ENCODE data around the gene PRSS22. TPM values are rescaled to one million over a fixed set of nuclear protein-coding genes. Genes with fewer than 3 reads are reported as not detected.

PRSS22 gene
- total RNA-seq, 2 experiments from 2014 or later = not detected

DNA sequence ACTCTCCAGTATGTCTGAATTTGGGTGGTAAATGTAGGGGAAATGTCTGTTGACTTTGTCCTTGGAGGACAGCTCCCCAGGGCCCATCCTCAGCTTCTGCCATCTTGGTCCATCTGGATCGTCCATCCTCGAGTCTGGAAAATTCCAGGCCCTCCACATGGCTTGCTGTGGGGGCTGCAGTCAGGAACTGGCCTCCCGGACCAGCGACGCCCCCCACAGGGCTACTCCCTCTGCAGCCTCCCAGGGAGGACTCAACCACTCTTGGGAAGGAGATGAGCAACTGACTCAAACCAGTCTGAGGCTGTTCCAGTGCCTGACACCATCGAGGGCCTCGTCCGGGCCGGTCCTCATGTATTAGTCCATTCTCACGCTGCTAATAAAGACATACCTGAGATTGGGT, 33.3 kb downstream of the PRSS22 start:
- ATAC-seq (no peak), DNase-seq (no peak)
- ChIA-PET CTCF (interaction anchor here (1.3 kb wide), 1 partner anchor 43 kb away, joined by 6 read pairs; no protein-coding TSS in a partner anchor), POLR2A (no interaction called here)
- Mint-ChIP-seq H3K4me3 (no peak overlapping the region), H3K9me3 (ENCODE audit: insufficient read depth) (no peaks in the 10 kb centered on the region), H3K27me3 (ENCODE audit: low read depth) (no peaks in the 10 kb centered on the region), H3K27ac (no peak overlapping the region), H3K4me1 (ENCODE audit: low read depth) (no peaks in the 10 kb centered on the region), H3K36me3 (ENCODE audit: low read depth) (no peaks in the 10 kb centered on the region)

DNA sequence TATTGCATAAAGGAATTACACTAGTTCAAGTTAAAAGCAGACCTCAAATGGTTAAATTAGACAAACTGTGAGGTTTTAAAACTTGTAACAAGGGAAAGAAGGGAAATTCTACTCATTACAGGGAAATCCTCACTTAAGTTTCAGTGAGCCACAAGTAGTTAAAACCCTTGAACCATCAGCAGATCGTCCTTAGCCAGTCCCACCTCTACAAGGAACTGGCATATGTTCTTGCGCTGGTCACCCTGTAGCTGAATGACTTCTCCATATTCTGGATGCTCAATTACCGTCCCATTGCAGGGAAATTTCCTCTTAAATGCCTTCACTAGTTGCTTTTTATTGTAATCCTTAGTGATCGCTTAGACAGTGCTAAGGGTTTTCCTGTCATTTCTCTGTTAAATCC, 35.5 kb downstream of the PRSS22 start:
- no peaks in the 10 kb centered on the region for H3K9me3 Mint-ChIP-seq (ENCODE audit: insufficient read depth)
- no peaks in the 10 kb centered on the region for H3K27me3 Mint-ChIP-seq (ENCODE audit: low read depth)
- H3K36me3 Mint-ChIP-seq (ENCODE audit: low read depth) = no peaks in the 10 kb centered on the region
- DNase-seq = no peak
- CTCF ChIA-PET = interaction anchor here (2.9 kb wide), 1 partner anchor 16 kb away, joined by 13 read pairs; no protein-coding TSS in a partner anchor
- ATAC-seq = no peak
- H3K27ac Mint-ChIP-seq = no peak overlapping the region
- H3K4me1 Mint-ChIP-seq (ENCODE audit: low read depth) = no peaks in the 10 kb centered on the region
- POLR2A ChIA-PET = no interaction called here
- no peak overlapping the region for H3K4me3 Mint-ChIP-seq

DNA sequence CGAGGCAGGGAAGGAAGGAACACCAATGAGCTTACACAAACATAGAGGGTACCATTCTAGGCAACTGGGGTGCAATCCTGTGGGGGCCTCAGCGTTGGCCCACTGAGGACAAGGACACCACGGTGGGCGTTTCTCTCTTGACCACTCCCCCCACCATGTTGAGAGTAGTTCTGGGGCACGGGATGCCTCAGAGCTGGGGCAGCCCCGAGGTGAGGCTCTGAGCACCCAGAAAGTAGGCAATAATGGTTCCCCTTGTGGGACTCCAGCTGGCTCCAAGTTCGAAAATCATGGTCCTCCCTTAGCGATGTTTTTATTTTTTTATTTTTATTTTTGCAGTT, 35.8 kb downstream of the PRSS22 start:
- H3K9me3 Mint-ChIP-seq (ENCODE audit: insufficient read depth) = no peaks in the 10 kb centered on the region
- H3K4me1 Mint-ChIP-seq (ENCODE audit: low read depth) = no peaks in the 10 kb centered on the region
- CTCF ChIA-PET = interaction anchor here (2.9 kb wide), 1 partner anchor 17 kb away, joined by 13 read pairs; no protein-coding TSS in a partner anchor
- H3K27ac Mint-ChIP-seq = no peak overlapping the region
- H3K4me3 Mint-ChIP-seq = no peak overlapping the region
- no peaks in the 10 kb centered on the region for H3K36me3 Mint-ChIP-seq (ENCODE audit: low read depth)
- H3K27me3 Mint-ChIP-seq (ENCODE audit: low read depth) = no peaks in the 10 kb centered on the region
- POLR2A ChIA-PET = no interaction called here
- DNase-seq (no peak), ATAC-seq (no peak)

DNA sequence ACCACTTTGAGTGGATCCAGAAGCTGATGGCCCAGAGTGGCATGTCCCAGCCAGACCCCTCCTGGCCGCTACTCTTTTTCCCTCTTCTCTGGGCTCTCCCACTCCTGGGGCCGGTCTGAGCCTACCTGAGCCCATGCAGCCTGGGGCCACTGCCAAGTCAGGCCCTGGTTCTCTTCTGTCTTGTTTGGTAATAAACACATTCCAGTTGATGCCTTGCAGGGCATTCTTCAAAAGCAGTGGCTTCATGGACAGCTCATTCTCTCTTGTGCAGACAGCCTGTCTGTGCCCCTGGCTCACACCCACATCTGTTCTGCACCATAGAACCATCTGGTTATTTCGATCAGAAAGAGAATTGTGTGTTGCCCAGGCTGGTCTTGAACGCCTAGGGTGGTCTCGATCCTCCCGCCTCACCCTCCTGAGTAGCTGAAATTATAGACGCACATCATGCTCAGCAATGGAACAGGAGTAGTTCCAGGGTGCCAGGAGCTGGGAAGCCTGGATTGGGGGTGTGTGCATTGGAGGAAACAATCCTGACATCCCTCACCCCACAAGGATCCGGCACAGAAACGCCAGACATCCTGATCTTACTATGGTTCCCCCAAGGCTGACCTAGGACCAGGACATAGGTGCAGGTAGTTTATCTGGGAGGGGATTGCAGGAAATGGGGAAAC, 36.3 kb downstream of the PRSS22 start:
- ChIA-PET CTCF (interaction anchor here (1.0 to 2.9 kb wide), 2 partner anchors 17 to 47 kb away, joined by 4 to 13 read pairs; no protein-coding TSS in a partner anchor), POLR2A (no interaction called here)
- no peak overlapping the region for H3K27ac Mint-ChIP-seq

DNA sequence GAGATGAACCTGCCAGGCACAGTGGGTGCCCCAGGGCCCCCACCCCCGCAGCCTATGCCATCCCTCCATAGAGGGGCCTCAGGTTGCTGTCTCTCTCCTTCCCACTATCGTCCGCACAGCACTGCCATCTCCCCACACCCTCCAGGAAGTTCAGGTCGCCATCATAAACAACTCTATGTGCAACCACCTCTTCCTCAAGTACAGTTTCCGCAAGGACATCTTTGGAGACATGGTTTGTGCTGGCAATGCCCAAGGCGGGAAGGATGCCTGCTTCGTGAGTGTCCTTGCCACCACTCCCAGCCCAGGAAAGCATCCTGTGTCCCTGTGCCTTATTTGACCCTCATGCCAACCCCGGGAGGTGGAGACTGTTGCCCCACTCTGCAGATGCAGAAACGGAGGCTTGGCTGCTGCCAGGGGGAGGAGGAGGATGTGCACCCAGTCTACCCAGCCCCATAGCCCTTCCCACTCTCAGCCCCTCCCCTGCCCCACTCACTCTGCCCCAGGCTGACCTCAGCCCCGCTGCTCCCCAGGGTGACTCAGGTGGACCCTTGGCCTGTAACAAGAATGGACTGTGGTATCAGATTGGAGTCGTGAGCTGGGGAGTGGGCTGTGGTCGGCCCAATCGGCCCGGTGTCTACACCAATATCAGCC, 37.0 kb downstream of the PRSS22 start:
- POLR2A ChIA-PET = no interaction called here

More for the DNA sequence above, 36.3 kb downstream of the PRSS22 start:
- ATAC-seq = no peak
- Mint-ChIP-seq H3K36me3 (ENCODE audit: low read depth) (no peaks in the 10 kb centered on the region), H3K9me3 (ENCODE audit: insufficient read depth) (no peaks in the 10 kb centered on the region), H3K4me1 (ENCODE audit: low read depth) (no peaks in the 10 kb centered on the region), H3K4me3 (no peak overlapping the region), H3K27me3 (ENCODE audit: low read depth) (no peaks in the 10 kb centered on the region)
- DNase-seq = no peak

DNA sequence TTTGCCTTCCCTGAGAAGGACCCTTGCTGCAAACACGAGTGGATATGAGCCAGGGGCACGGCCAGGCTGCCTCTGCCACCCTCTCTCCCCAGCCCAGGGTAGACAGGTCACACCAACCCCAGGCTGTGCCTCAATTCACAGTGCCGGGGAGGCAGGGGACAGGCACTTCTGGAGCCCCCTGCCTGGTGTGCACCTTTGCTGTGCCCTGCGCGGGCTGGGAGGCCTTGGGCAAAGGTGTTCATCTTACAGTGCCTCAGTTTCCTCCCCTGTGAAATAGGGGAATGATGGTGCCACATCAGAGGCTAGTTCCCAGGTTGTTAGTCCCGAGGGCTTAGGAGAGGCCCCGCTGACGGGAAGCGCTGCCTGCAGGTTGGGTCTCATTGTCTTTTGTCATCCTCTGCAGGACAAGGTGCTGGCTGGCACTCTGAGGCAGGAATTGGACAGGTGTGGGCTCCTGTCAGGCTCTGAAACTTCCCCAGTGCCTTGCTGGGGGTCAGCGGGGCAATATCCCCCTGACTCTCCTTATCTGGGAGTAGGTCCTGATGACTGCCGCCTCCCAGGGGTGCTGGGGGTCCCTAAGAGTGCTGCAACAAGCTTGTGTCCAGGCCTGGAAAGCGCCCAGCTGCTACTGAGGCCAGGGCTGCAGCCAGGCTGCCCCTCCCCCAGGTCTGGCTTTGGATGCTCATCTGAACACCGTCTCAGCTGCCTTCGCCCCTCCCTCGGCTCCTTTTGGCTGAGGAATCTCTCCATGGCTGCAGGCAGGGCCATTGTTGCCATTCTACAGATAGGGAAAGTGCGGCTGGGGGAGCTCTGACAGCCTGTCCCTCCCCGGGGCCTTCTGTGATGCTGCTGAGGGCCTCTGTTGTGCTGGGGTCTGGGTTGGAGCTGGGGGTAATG, 37.8 kb downstream of the PRSS22 start:
- Mint-ChIP-seq H3K4me1 (ENCODE audit: low read depth) (no peaks in the 10 kb centered on the region), H3K27me3 (ENCODE audit: low read depth) (no peaks in the 10 kb centered on the region), H3K36me3 (ENCODE audit: low read depth) (no peaks in the 10 kb centered on the region), H3K9me3 (ENCODE audit: insufficient read depth) (no peaks in the 10 kb centered on the region), H3K27ac (no peak overlapping the region), H3K4me3 (no peak overlapping the region)
- ATAC-seq (no peak), DNase-seq (no peak)
- ChIA-PET POLR2A (no interaction called here), CTCF (interaction anchor here (1.0 kb wide), 1 partner anchor 48 kb away, joined by 3 read pairs; no protein-coding TSS in a partner anchor)

More for the DNA sequence above, 37.0 kb downstream of the PRSS22 start:
- H3K4me3 Mint-ChIP-seq = no peak overlapping the region
- H3K36me3 Mint-ChIP-seq (ENCODE audit: low read depth) = no peaks in the 10 kb centered on the region
- CTCF ChIA-PET = interaction anchor here (1.0 to 2.9 kb wide), 2 partner anchors 18 to 47 kb away, joined by 4 to 13 read pairs; no protein-coding TSS in a partner anchor
- no peaks in the 10 kb centered on the region for H3K27me3 Mint-ChIP-seq (ENCODE audit: low read depth)
- no peak overlapping the region for H3K27ac Mint-ChIP-seq
- ATAC-seq (no peak), DNase-seq (no peak)
- no peaks in the 10 kb centered on the region for H3K9me3 Mint-ChIP-seq (ENCODE audit: insufficient read depth)
- no peaks in the 10 kb centered on the region for H3K4me1 Mint-ChIP-seq (ENCODE audit: low read depth)

DNA sequence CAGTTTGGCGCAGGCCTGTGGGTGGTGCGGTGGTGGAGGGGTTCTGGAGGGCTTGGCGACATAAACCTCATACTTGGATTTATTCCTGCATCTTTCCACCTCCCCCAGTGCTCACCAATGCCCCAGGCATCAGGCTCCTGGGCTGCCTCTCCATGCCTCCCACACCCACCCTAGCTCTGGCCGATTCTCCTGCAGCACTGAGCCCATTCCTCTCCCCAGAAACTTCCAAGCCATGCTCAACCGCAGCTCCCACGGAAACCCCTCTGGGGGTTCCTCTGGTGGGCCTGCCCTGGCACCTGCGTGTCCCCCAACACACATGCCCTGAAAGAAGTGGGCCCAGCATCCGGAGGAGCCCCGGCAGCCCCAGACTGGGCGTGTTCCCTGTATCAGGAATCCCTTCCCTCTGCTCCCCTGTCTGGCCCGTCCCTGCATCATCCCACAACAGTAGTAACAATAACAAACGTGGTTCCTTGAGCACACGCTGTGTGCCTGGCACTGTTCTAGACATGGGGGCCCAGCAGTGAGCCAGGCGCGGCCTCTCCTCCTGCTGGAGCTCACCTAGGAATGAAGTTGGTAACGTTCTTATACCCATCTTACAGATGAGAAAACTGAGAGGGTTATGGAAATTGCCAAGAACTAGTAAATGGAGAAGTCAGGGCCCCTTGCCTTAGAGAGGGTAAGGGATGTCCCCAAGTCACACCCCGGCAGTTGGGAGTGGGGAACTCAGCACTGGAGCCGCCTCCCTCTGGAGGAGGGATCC, 38.6 kb downstream of the PRSS22 start:
- H3K4me1 Mint-ChIP-seq (ENCODE audit: low read depth) = no peaks in the 10 kb centered on the region
- H3K27ac Mint-ChIP-seq = no peak overlapping the region
- ChIA-PET POLR2A (no interaction called here), CTCF (interaction anchor here (1.0 kb wide), 1 partner anchor 49 kb away, joined by 3 read pairs; no protein-coding TSS in a partner anchor)
- H3K36me3 Mint-ChIP-seq (ENCODE audit: low read depth) = no peaks in the 10 kb centered on the region
- no peaks in the 10 kb centered on the region for H3K27me3 Mint-ChIP-seq (ENCODE audit: low read depth)
- ATAC-seq (no peak), DNase-seq (no peak)
- no peak overlapping the region for H3K4me3 Mint-ChIP-seq
- H3K9me3 Mint-ChIP-seq (ENCODE audit: insufficient read depth) = no peaks in the 10 kb centered on the region

DNA sequence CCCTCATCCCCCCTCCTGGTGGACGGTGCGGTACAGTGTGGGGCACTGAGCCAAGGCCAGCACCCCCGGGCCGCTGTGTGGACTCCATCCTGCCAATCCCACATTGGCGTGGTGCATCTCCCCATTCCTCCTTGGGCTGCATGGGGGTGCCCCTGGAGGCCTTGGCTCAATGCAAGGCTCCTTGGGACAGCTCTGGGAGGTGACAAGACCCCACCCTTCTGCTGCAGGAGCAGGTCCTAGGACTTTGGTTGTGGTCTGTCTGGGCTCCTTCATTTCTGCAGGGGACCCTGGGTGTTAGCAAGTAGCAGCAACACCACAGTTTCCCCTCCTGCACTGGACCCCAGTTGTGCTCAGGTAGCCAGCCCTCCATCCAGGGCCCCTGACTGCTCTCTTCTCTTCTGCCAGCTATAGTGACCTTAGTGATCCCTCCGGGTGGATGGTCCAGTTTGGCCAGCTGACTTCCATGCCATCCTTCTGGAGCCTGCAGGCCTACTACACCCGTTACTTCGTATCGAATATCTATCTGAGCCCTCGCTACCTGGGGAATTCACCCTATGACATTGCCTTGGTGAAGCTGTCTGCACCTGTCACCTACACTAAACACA, 39.6 kb downstream of the PRSS22 start:
- Mint-ChIP-seq H3K36me3 (ENCODE audit: low read depth) (no peaks in the 10 kb centered on the region), H3K9me3 (ENCODE audit: insufficient read depth) (no peaks in the 10 kb centered on the region), H3K27ac (peak overlapping the region; percentile 57), H3K4me1 (ENCODE audit: low read depth) (no peaks in the 10 kb centered on the region), H3K27me3 (ENCODE audit: low read depth) (no peaks in the 10 kb centered on the region), H3K4me3 (no peak overlapping the region)
- ATAC-seq (no peak), DNase-seq (no peak)
- POLR2A ChIA-PET = no interaction called here
- CTCF ChIA-PET = no interaction called here

DNA sequence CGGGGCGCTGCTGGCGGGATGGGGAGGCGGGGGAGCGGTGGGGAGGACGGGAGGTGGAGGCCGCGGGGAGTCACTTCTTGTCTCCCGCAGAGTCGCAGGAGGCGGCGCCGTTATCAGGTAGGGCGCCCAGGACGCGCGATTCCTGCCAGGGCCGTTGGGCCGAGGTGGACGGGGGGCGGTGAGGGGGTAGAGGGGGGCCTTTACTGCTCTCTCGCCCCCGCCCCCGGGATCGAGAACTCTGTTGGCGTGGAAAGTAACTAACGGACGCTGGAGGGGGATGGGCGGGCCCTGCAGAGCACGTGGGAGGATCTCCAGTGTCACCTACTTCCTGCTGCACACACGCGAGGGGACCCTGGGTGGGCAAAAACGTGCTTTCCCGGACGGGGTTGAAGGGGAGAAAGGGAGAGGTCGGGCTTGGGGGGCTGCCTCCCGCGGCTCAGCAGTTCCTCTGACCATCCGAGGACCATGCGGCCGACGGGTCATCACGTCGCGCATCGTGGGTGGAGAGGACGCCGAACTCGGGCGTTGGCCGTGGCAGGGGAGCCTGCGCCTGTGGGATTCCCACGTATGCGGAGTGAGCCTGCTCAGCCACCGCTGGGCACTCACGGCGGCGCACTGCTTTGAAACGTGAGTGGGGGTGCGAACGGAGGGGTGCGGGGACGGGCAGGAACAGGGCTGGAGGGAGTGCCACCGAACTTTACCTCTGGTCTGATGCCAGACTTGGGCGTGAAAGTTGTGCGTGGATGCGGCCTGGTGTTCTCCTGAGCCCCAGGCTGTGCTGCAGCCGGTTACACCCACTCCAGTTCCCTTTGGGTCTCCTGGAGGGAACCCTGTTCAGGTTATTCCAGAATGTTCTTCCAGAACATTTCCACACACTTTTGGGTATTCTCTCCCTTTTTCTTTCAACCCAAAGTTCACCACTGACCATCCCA, 40.4 kb downstream of the PRSS22 start:
- H3K27ac Mint-ChIP-seq = peak overlapping the region; percentile 57
- CTCF ChIA-PET = interaction anchor here (1.0 kb wide), 1 partner anchor 50 kb away, joined by 3 read pairs; no protein-coding TSS in a partner anchor

DNA sequence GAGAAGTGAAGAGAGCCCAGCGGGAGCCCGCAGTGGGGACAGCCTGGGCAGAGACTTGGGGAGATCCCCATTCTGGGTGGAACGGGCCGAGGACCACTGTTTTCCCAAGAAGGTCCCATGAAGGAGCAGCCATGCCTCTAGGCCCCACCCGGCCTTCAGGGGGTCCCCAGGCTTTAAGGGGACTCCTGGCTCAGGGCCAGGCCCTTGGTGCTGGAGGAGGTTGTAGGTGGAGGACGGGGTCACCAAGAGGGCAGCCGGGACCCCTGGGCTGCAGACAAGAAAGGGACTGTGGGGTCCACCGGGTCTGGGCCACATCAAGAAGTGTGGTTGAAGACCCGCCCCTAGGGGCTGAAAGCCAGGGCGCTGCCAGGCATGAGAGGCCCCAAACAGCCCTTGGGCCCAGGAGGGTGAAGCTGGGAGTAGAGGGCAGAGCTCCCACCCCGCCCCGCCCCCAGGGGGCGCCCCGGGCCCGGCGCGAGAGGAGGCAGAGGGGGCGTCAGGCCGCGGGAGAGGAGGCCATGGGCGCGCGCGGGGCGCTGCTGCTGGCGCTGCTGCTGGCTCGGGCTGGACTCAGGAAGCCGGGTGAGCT, 41.1 kb downstream of the PRSS22 start, which contains the start of gene PRSS21:
PRSS21 (plus strand) TSS at position 487 of the 589 bp plus-strand sequence; CDS start at position 519, 32 bp downstream.
- DNase-seq (peak; percentile 38), ATAC-seq (peak; percentile 66)
- CTCF ChIA-PET = interaction anchor here (1.0 kb wide), 1 partner anchor 51 kb away, joined by 3 read pairs; no protein-coding TSS in a partner anchor
- Mint-ChIP-seq H3K27ac (peak within 1 kb of the TSS; percentile 25), H3K4me1 (ENCODE audit: low read depth) (peaks cover 3% of the 10 kb centered on the region), H3K27me3 (ENCODE audit: low read depth) (no peaks in the 10 kb centered on the region), H3K4me3 (peak within 1 kb of the TSS; percentile 18), H3K36me3 (ENCODE audit: low read depth) (no peaks in the 10 kb centered on the region), H3K9me3 (ENCODE audit: insufficient read depth) (no peaks in the 10 kb centered on the region)
- POLR2A ChIA-PET = no interaction called here

More for the DNA sequence above, 40.4 kb downstream of the PRSS22 start:
- POLR2A ChIA-PET = no interaction called here
- Mint-ChIP-seq H3K36me3 (ENCODE audit: low read depth) (no peaks in the 10 kb centered on the region), H3K27me3 (ENCODE audit: low read depth) (no peaks in the 10 kb centered on the region), H3K4me1 (ENCODE audit: low read depth) (no peaks in the 10 kb centered on the region), H3K4me3 (peak overlapping the region; percentile 18), H3K9me3 (ENCODE audit: insufficient read depth) (no peaks in the 10 kb centered on the region)
- ATAC-seq (peak; percentile 43), DNase-seq (peak; percentile 27)
